Stimulated activated CD4-positive, alpha-beta T cell treated with anti-CD3 and anti-CD28 coated beads, Interleukin-15, amount 100 ng/mL, for 1 hour (primary cell): ENCODE data around the gene WDR3.

Source experiments
- DNase-seq, 2 donors: peaks; one replicate each; pipeline ENCODE4 v3.0.0-alpha.2; 2020; ENCODE audit warnings: low read depth in 1 of 2, low spot score in 1 of 2

WDR3 gene

DNA sequence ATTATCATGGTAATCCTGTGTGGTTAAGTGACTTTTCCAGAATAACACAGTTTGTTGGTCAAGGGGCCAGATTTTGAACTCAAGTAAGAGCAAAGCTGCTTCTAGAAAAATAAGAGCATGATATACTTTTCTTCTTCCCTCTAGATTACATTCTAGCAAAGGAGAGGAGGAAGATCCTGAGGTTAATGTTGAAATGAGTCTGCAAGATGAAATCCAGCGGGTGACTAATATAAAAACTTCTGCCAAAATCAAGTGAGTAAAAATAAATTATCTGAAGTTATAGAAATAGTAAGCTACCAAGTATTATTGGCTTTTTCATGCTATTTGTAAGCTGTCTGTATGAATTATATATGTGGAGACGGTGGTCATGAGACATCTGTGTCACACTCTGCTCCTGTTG lies 12.8 kb downstream of the WDR3 start:
- no peak for DNase-seq

DNA sequence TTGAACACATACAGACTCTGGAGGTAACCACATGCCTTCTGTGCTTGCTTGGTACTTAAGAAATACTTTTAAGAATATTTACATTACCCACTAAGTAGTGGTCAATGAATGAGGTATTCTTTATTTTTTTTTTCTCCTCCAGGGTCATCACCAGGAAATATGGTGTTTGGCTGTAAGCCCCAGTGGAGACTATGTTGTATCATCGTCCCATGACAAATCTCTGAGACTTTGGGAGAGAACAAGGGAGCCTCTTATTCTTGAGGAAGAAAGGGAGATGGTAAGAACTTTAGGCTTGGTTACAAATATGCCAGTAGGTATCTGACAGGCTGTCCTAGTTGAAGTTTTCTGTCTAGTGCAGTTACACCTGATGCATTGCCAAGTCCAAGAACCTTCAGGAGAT lies 22.8 kb downstream of the WDR3 start:
- no peak for DNase-seq

DNA sequence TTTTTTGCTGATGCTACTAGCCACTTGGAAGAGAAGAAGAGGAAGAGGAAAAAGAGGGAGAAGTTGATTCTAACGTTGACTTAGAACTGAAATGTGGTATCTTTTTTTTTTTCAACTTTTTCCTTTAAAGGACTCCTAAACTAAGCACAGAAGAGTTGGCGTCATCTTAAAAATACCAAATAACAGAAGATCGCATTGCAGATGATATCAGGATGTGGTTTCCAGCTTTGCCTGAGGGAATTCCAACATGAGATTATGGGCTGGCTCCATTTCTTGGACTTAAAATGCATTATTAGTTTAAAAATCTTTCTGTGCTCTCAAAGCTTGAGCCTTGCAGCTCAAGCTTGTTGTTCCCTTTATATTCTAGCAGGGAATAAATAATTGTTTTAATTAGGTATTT lies 29.8 kb downstream of the WDR3 start:
- DNase-seq, result no peak

DNA sequence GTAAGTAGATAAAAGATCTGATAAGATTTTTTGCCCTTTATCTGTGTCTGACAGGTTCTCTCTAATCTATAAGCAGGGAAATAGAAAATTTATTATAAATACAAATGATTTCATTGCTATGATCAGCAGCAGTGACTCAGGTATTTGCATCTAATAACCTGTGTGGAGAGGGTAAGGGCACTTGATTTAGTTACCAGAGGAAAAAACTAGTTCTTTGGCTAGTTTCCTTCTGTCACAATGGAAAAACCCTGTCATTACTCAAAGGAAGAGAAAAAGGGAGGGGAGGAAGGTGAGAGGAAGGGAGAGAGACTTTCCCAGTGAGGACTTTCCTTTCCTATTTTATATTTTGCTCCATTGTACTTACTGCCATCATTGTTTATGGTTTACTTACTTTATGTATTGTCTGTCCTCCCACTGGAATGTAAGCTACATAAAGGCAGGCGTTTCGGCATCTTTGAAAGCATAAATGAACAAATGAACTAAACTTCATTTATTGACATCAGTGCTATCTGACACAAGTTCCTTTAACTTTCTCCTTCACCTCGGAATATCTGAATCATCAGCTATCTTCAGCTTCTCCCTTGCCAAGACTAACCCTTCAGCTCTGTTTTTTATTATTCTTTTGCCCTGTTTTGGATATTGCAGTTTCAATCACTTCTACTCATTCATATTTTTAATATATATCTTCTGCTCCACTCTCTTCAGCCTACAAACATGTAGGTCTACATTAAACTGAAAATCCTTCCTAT lies 34.9 kb downstream of the WDR3 start:
- no peak for DNase-seq

DNA sequence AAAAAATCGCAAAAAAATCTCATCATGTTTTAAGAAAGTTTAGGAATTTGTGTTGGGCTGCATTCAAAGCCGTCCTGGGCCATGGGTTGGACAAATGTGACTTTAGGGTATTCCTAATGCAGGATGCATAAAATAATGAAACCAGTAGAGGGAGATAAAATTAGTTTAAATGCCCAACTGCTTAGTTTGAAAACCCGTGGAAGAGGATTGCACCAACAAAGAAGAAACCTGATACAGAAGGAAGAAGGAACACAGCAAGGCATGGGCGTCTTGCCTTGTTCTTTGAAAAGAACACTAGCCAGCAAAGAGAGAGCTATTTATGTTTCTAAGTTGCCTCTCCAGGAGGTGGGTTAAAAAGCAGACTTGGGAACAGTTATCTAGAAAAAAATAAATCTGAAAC lies 37.9 kb downstream of the WDR3 start:
- DNase-seq, result no peak

DNA sequence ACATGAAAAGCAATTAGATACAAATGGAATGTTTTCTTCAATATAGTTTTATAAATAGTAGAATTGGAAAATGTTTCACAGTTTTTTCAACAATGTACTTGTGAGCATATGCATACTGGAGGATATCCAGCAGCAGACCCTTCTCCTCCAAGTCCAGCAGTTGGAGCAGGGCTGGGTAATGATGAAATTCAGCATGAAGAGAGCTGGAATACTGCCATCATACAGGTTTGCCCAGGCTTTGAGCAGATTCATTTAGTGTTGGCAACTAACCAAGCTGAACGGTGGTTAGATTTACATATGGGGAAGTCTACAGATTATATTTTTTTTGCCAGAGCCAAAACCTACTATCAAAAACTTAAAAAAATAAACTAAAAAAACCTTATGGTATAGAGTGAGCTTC lies 38.3 kb downstream of the WDR3 start:
- no peak for DNase-seq

DNA sequence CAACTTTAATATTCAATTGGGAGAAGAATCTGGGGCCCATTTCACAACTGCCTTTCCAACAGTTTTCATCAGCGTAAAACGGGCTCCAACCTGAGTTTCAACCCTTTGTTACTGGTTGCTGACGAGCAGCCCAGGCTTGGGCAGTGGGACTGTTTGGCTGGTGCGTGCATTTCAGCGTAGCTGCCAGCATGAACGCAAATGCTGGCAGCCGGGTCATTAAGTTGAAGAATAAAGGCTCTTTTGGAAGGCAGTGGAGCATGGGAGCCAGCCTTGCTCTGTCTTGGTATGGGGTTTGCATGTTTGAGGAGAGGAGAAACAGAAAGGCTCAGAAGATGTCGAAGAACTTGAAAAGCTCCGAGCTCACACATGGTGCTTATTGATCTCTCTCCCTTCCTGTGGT lies 40.7 kb downstream of the WDR3 start:
- DNase-seq, result no peak

DNA sequence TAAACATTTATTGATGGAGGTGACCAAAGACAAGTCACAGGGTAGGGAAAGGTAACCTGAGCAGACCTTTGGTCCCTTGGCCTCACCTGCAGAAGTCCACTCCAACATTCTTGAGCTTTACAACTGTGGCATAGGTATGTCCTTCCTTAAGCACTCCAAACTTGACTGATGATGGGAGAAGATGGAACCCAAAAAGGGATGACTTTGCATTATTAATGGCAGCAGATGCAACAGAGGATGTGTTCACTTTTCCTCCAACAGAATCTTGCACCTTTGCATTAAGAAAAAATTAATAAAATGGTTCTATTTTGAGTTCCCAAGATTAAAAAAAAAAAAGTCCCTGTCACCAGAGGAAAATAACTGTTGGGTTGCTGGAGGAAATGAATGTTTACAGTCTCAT lies 42.2 kb downstream of the WDR3 start:
- DNase-seq, result no peak

DNA sequence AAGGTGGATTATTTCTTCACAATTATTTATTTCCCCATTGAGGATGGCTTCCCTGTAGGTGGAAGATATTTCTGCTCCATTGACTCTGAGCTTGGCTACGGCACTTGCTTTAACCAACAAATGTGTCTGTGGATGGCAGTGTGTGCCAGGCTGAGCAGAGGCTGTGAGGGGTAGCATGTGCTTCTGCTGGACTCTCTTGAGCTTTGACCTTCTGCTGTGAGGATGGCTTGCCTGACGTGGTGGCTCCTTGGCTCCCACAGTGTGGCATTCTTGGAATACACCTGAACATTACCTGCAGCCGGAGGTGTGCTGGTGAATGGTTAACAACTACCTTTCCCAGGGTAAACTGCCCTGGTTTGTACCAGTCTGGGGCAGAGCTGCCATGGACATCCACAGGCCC lies 46.8 kb downstream of the WDR3 start:
- DNase-seq, result no peak

DNA sequence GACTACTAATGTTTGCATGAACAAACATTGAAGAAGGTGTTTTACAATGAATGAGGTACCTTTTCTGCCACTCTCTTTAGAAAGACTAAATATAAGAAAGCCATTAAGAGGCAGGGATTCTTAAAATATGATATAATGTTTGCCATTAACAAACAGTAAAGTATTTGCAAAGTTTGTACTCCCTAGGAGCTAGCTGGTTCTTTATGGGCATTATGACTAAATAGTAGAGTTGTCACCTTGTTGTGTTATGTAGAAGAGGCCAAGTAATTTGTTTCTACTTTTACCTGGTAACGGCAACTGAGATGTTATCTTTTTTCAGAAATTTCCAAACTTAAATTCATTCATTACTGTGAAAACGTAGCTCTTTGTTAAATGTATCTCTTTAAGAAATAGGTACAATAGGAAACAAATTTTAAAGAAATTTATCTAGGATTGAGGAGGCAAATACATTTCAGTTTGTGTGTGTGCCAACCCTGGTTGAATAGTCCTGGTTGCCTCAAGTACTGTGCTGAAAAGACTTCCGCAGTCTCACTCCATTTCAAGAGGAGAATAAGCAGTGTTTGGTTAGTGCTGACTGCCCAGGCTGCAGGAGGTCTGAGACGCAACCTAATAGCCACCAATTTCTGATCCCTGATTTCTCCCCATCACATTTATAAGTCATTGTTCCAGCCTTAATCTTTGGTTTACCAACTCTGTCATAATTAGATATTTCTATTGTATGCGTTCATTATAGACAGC lies 52.1 kb downstream of the WDR3 start:
- DNase-seq, result no peak

DNA sequence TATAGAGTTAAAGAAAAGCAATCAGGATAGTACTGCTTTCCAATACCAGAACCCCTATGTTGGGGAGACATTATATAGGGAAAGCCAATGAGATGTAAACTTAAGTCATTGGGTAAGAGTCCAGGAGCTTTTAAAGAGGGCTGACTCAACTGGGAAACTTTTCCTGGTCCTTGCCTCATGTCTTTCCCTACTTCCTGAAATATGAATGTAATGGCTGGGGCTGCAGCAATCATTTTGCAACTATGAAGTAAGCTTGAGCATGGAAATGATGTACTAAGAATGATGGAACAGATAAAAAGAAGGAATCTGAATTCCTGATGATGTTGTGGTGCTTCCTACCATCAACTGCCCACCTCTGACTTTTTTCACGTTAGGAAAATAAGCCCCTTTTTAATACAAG lies 55.7 kb downstream of the WDR3 start:
- no peak for DNase-seq

DNA sequence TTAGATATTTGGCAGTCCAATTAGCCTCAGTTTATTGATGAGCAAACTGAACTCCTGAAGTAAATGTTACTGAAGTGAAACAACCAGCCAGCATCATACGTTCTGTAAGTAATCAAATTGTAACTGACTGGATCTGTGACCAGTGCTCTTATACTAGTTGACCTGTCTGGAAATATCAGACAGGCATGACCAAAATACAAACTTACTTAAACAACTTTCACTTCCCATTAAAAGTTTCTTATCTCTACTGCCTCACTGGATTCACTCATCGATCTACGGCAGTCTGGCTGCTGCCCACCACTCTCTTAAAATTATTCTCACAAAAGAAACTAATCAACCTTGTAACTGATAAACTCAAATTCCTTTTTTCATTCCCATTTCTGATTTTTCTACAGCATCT lies 56.4 kb downstream of the WDR3 start:
- DNase-seq, result no peak

DNA sequence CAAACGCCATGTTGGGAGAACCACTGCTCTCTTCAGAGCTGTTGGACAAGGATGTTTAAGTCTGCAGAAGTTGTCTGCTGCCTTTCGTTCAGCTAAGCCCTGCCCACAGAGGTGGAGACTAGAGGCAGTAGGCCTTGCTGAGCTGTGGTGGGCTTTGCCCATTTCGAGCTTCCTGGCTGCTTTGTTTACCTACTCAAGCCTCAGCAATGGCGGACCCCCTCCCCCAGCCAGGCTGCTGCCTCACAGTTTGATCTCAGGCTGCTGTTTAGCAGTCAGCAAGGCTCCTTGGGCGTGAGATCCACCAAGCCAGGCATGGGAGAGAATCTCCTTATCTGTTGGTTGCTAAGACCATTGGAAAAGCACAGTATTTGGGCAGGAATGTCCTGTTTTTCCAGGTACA lies 74.8 kb downstream of the WDR3 start:
- no peak for DNase-seq

DNA sequence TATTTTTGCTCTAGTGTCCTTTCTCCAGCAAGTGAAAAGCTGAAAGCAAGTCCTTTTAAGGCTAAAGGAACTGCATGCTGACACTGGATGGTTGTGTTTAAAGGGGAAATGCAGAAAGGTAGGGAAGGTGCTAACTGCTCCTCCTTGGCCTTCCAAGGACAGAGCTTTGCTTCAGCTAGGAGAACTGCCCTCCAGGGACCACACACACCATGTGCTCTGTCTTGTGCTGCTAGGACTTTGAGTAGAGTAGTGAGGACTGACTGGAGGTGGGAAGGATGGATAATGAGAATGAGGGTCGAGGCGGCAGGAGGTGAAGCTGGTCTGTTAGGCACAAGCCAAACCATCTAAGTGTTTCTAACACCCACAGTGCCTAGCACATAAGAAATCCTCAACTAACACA lies 77.9 kb downstream of the WDR3 start:
- no peak for DNase-seq

DNA sequence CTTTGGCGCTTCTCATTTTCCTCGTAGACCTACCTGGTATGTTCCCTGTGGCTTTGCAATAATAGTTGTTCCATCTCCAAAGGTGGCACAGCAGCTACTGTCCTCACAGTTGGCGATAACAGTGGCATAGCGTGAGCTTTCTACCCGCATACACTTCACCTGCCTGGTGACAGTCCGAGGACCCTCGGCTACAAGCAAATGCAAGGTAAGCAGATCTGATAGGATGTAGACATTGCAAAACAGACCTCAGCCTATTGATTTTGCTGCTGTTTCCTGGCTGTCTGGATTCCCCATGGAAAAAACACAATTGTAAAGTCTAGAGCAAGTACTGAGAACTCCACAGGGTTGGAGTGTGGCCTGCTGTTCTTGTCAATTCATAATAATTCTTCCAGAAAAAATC lies 78.5 kb downstream of the WDR3 start:
- no peak for DNase-seq

DNA sequence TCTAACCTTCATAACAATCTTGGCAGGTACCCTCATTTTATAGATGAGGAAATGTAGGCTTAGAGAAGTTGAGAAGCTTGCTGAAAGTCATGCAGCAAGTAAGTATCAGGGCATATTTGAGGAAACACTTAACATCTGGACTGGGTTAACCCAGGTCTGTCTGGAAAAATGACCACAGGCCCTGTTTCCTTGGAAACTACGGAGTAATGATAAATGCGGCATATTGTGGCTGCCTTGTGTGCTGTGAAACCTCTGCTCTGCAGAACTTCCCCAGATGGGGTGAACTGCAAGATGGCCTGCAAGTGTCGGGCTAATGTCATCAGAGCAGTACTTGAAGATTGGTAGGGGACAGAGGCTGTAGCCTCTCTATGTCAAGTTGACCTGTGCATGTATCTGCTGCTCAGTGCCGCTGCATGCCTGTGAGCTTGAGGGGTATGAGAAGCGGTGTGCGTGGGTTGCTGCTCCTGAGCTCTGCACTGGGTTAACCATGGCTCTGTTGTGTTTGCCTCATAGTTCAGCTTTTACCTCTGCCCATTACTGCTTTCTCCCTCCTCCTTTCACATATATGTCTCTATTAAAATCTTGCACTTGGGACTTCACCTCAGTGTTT lies 83.1 kb downstream of the WDR3 start:
- DNase-seq, result no peak

DNA sequence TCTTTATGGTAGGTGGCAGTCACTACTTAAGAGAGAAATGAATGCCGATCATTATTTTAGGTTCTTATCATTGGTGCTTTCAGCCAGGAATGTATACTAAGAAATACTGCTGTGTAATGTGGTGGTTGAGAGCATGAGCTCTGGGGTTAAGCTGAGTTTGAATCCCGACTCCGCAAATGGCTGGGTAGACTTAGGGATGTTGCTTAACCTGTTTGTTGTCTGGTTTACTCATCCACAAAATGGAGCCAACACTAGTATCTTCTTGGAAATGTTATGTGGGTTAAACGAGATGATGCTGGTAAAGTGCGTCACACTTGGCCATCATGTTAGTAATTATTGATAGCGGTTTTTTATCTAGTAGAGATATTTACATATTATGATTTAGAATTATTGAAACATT lies 83.8 kb downstream of the WDR3 start:
- DNase-seq, result no peak

DNA sequence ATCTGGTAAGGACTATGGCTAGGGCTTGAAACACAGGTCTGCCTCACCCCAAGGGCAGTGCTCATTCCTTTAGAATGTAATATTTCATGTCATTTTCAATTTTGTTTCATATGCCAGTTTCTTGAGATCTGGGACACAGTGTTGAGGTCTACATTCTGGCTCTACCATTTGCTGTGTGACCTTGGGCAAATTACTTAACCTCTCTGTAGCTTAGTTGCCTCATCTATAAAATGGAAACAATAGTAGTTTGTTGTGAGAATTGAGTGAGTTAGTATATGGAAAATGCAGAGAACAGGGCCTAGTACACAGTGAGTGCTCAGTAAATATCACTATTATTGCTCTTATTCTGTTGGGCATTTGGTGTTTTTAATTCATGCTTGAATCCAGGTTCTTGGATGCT lies 84.4 kb downstream of the WDR3 start:
- no peak for DNase-seq
